Panc1 (cell line): ENCODE results near the gene TENM3. TPM values are rescaled to one million over a fixed set of nuclear protein-coding genes. Genes with fewer than 3 reads are reported as not detected.

Experiments
- ATAC-seq: fragments of 200-7000 bp; cut with Tn5 transposase; 2 replicates; pipeline ENCODE4 v1.9.1; 2020; ENCODE audit warnings: mild to moderate bottlenecking, moderate library complexity
- BruUV-seq: library from RNA; stranded (reverse); fragments of 400-500 nt; replicated peaks from 2 replicates; lab custom pipeline; 2021; lab: Mats Ljungman, UMichigan
- CTCF ChIA-PET: fragments of 300-600 bp; sonication (Branson Sonifier 250); formaldehyde crosslinking; loops from one replicate; lab custom pipeline; 2022; ENCODE audit warnings: antibody characterized with exemption; lab: Charles Lee
- POLR2A ChIA-PET: fragments of 300-600 bp; sonication (Branson Sonifier 250); formaldehyde crosslinking; loops from one replicate; lab custom pipeline; 2022; ENCODE audit warnings: antibody characterized with exemption; lab: Charles Lee
- DNase-seq: peaks from one replicate; pipeline ENCODE4 v3.0.0-alpha.2; 2010; ENCODE audit warnings: low read depth, low spot score
- H3K27ac ChIP-seq: 2 replicates; pipeline ENCODE4 v1.5.1; 2011; ENCODE audit warnings: mild to moderate bottlenecking, low read length, inconsistent platforms
- H3K27me3 ChIP-seq: fragments of 200-500 bp; sonication (Bioruptor generic); 2 replicates; pipeline ENCODE4 v1.6.0; 2014; ENCODE audit warnings: low read length, inconsistent platforms; ENCODE audit not compliant: control insufficient read depth, insufficient read depth
- H3K36me3 ChIP-seq: fragments of 200-500 bp; sonication (Bioruptor generic); 2 replicates; pipeline ENCODE4 v1.5.1; 2014; ENCODE audit warnings: inconsistent platforms, mild to moderate bottlenecking, low read length, moderate library complexity; ENCODE audit not compliant: control insufficient read depth, insufficient read depth
- H3K4me1 ChIP-seq: 2 replicates; pipeline ENCODE4 v1.5.1; 2011; ENCODE audit warnings: inconsistent platforms, mild to moderate bottlenecking, low read length, moderate library complexity; ENCODE audit not compliant: control insufficient read depth, insufficient read depth
- H3K4me3 ChIP-seq, 2 experiments: 2 replicates each; pipeline ENCODE4 v1.5.1; 2011 to 2012; ENCODE audit warnings: low read depth in 2 of 2, low read length in 2 of 2, mild to moderate bottlenecking in 2 of 2, inconsistent platforms in 1 of 2, moderate library complexity in 1 of 2
- H3K9me3 ChIP-seq: fragments of 200-500 bp; sonication (Bioruptor generic); 2 replicates; pipeline ENCODE4 v1.5.1; 2014; ENCODE audit warnings: low read depth, mild to moderate bottlenecking, inconsistent platforms, low read length, moderate library complexity; ENCODE audit not compliant: control insufficient read depth, insufficient read depth
- CTCF ChIP-seq: fragments of 450-650 bp; IDR thresholded peaks from 2 replicates; pipeline ENCODE4 v1.5.1; 2017; ENCODE audit warnings: mild to moderate bottlenecking
- POLR2AphosphoS5 ChIP-seq: IDR thresholded peaks from 2 replicates; pipeline ENCODE4 v1.6.1; 2012; ENCODE audit warnings: mild to moderate bottlenecking, low read depth, low read length, moderate library complexity
- REST ChIP-seq, 2 experiments: IDR thresholded peaks; 2 replicates each; pipeline ENCODE4 v1.6.1; 2011 to 2012; ENCODE audit warnings: low read depth in 2 of 2, control low read depth in 1 of 2, low read length in 1 of 2, mild to moderate bottlenecking in 1 of 2, moderate library complexity in 1 of 2; ENCODE audit not compliant: insufficient read depth in 1 of 2
- SIN3A ChIP-seq: IDR thresholded peaks from 2 replicates; pipeline ENCODE4 v1.6.1; 2012; ENCODE audit warnings: low read depth, mild to moderate bottlenecking, low read length, moderate library complexity, borderline replicate concordance; ENCODE audit not compliant: insufficient read depth
- TCF7L2 ChIP-seq: IDR thresholded peaks from 2 replicates; pipeline ENCODE4 v1.6.1; 2011; ENCODE audit warnings: mild to moderate bottlenecking, low read depth, low read length, inconsistent platforms
- in situ Hi-C: cut with HindIII; loops from 2 replicates; pipeline ENCODE4 v1.10.0; 2016; ENCODE audit warnings: low sequenced_read_pairs, low pct_unique_long_range_greater_than_20kb
- intact Hi-C: fragments of 100-400 bp; cut with micrococcal nuclease; formaldehyde crosslinking; loops from one replicate; pipeline ENCODE4 v1.10.0; 2022; ENCODE audit not compliant: unreplicated experiment
- total RNA-seq: library from RNA; stranded (reverse); gene quantifications from one replicate; pipeline ENCODE4 v1.2.1, GENCODE V29; 2021; ENCODE audit not compliant: unreplicated experiment

Gene TENM3
- total RNA-seq, 1 experiment from 2014 or later = 0.95 TPM

GRCh38 chr4:182277377-182277776 lies 34.2 kb downstream of the TENM3 start:
- Histone ChIP-seq H3K27ac (no peak overlapping the region), H3K27me3 (no peaks in the 10 kb centered on the region), H3K4me3 (no peak overlapping the region), H3K9me3 (no peaks in the 10 kb centered on the region), H3K4me1 (no peaks in the 10 kb centered on the region), H3K36me3 (no peaks in the 10 kb centered on the region)
- ChIA-PET POLR2A (no interaction called here), CTCF (no interaction called here)
- no TSS peak for BruUV-seq
- in situ Hi-C loops (no loop called here), intact Hi-C loops (no loop called here)
- TF ChIP-seq TCF7L2 (no peak), SIN3A (no peak), CTCF (no peak), POLR2AphosphoS5 (no peak), REST (IDR thresholded peaks at IDR 0.05; ENCODE audit: insufficient read depth in 1 of 2, low read depth in 2 of 2, low read length in 1 of 2) (no peak)
- ATAC-seq (no peak), DNase-seq (no peak)

- ATAC-seq = no peak
- POLR2A ChIA-PET = no interaction called here
- in situ Hi-C loops = no loop called here
- BruUV-seq = no TSS peak
- no peaks in the 10 kb centered on the region for H3K9me3 ChIP-seq
- H3K4me1 ChIP-seq = no peaks in the 10 kb centered on the region
- CTCF ChIA-PET = no interaction called here
- H3K4me3 ChIP-seq = no peak overlapping the region
- H3K27ac ChIP-seq = no peak overlapping the region
- H3K36me3 ChIP-seq = no peaks in the 10 kb centered on the region
- intact Hi-C loops = no loop called here
- DNase-seq = no peak
- TF ChIP-seq POLR2AphosphoS5 (no peak), TCF7L2 (no peak), CTCF (no peak), REST (IDR thresholded peaks at IDR 0.05; ENCODE audit: insufficient read depth in 1 of 2, low read depth in 2 of 2, low read length in 1 of 2) (no peak), SIN3A (no peak)
- no peaks in the 10 kb centered on the region for H3K27me3 ChIP-seq
Measured at GRCh38 chr4:182278729-182279128, 35.5 kb downstream of the TENM3 start.
